Activated gamma-delta T cell treated with Interleukin-2 at 50 U/mL for 16 hours (primary cell): ENCODE results near the gene VIPR2.
"Not testable (repeated sequence)": the region's sequence is repeated elsewhere in the genome, so short reads cannot be mapped to it uniquely, and the experiment has no call there.

Experiments used
- DNase-seq: peaks from one replicate; pipeline ENCODE4 v3.0.0-alpha.2; 2020

Gene VIPR2

DNA sequence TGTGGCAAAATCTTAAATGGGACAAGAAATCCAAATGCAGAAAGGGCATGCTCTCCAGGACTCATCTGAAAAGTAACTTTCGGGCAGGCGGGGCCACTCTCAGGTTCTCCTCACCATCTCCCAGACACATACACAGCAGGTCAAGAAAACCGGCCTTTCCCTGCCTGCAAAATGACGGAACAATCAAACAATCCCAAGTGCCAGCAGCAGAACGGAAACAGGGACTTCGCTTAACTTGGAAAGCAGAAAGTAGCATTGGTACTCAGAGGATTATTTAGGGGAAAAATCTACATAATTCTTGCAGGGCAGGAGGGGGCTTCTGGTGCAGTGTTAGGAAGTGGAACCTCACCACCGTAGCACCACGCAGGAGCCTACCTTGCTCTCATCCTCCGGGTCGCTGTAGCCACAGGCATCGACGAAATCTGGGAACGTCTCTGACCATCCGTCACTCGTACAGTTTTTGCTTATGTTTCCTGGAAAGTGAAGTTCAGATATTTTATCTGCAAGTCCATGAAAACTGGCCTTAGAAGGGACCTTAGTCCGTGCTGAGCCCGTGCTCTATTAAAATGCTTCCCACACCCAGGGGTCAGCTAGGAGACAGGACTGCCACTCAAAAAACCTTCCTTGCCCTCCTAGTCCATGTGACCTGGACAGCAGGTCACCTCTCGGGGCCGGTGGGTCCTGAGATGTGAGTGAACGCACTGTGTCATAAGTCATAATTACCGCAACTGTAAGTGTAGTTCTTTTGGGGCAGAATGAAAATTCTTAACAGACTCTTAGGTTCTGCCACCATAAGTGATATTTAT lies 41.1 kb downstream of the VIPR2 start:
- DNase-seq, result peak; percentile 1

DNA sequence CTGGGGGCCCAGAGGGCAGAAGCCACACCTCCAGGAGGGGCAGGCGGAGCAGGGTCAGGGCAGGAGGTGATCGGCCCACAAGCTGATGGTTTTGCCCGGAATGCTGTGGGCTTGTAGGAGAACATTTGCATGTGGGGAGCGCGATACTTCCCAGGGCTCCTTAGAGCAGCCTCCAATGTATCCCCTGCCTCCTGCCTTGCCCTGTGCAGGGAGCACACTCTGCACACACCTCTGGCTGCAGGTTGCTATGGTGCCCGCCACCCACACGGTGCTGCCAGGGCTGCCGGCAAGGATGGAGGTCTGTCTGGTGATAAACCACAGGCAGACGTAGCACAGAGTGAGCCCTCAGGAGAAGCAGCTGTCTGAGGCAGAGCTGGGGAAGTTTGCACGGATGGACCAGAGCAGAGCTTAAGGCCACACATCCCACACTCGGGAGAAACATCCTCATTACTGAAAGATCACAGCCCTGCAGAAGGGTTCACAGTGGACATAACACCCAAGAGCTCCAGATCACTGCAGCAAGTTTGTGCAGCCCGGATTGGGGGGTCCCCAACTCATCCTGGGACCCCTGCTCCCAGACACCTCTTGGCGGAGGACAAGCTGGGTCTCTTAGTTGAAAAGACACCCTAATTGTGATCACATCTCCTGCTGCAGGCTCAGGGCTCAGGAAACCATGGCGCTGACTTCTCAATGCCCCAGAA lies 41.8 kb downstream of the VIPR2 start:
- DNase-seq, result no peak

DNA sequence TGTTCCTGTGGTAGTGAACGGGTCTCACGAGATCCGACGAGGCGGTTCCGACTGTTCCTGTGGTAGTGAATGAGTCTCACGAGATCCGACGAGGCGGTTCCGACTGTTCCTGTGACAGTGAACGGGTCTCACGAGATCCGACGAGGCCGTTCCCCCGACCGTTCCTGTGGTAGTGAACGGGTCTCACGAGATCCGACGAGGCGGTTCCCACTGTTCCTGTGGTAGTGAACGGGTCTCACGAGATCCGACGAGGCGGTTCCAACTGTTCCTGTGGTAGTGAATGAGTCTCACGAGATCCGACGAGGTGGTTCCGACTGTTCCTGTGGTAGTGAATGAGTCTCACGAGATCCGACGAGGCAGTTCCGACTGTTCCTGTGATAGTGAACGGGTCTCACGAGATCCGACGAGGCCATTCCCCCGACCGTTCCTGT lies 43.0 kb downstream of the VIPR2 start:
- DNase-seq, result not testable (repeated sequence)

DNA sequence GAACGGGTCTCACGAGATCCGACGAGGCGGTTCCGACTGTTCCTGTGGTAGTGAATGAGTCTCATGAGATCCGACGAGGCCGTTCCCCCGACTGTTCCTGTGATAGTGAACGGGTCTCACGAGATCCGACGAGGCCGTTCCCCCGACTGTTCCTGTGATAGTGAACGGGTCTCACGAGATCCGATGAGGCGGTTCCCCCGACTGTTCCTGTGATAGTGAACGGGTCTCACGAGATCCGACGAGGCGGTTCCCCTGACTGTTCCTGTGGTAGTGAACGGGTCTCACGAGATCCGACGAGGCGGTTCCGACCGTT lies 43.6 kb downstream of the VIPR2 start:
- DNase-seq, result not testable (repeated sequence)

DNA sequence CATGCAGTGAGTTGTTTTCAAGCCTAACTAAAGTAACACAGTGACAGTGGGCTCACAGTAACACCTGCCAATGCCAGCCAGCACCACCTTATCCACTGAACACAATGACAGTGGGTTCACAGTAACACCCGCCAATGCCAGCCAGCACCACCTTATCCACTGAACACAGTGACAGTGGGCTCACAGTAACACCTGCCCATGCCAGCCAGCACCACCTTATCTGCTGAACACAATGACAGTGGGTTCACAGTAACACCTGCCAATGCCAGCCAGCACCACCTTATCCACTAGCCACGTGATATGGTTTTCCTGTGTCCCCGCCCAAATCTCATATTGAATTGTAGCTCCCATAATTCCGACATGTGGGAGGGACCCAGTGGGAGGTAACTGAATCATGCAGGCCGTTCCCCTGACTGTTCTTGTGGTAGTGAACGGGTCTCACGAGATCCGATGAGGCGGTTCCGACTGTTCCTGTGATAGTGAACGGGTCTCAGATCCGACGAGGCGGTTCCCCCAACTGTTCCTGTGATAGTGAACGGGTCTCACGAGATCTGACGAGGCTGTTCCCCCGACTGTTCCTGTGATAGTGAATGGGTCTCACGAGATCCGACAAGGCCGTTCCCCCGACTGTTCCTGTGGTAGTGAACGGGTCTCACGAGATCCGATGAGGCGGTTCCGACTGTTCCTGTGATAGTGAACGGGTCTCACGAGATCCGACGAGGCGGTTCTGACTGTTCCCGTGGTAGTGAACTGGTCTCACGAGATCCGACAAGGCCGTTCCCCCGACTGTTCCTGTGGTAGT lies 44.2 kb downstream of the VIPR2 start:
- not testable (repeated sequence) for DNase-seq

DNA sequence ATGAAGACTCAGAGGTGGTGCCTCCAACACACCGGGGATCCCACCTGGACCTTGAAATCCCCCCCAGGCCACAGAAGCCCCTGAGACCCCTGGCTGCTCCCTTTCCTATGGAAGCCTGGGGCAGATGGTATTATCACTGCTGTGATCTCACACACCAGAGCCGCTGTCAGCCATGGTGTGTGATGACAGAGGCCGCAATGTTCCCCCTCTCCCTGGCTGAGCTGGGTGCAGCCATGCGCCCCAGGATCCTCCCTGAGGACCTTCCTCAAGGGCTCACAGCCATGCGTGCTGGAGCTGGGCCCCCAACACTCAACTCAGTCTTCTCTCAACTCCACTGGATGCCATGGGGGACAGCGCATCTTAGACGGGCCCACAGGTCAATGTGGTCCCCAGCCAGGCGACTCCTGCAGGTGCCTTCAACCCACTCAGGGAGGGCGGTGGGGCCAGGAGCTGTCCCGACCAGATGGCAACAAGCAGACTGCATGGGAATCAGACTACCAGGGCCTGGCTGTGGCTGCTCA lies 44.9 kb downstream of the VIPR2 start:
- no peak for DNase-seq

DNA sequence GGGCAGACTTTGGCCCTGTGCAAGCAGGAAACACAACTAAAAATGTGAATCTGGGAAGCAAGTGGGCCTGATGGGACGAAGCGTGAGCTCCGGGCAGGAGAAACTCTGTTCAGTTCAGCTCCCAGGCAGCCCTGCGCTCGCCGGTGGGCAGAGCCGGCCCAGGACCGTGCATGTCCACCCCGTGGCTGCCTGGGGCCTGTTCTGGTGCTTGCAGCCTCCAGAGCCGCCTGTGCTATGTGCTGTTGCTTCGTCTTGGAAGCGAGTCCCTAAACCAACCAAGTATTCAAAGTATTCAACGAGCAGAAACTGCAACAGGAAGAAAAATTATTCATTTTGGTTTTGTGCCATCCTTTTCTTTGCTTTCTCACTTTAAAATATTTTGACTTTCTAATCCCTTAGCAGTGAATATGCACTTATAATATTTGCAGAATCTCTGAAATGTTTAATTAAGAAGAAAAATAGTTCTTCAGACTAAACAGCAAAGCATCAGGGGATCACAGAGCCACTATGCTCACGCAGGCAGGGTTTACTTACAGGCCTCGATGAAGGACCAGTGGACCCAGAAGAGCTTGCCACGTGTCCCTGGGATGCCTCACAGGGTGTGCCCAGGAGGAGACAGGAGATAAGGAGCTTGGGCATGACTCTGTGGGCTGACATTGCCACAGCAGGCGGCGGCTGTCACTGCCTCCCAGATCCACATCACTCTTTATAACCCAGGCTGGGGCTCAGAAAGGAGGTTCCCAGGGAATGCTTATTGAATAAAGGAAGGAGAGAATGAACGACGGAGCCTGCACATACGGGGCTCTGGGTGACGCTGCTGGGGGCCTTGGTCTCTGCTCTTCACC lies 45.6 kb downstream of the VIPR2 start:
- DNase-seq, result no peak

DNA sequence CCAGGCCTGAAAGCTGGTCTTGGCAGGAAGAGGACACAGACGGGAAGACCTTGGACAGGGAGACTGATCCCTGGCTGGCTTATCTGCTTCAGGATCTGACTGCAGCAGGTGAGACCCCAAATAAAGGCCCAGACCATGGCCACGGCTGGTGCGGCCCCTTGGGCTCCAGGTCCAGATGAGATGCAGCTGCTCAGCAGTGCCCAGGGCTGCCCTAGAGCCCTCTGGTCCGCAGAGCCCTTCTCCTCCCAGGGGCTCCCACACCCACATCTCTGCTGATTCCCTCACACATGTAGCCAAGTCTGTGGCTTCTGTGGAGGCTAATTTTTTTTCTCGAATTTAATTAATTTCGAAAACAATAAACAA lies 46.3 kb downstream of the VIPR2 start:
- DNase-seq, result no peak

DNA sequence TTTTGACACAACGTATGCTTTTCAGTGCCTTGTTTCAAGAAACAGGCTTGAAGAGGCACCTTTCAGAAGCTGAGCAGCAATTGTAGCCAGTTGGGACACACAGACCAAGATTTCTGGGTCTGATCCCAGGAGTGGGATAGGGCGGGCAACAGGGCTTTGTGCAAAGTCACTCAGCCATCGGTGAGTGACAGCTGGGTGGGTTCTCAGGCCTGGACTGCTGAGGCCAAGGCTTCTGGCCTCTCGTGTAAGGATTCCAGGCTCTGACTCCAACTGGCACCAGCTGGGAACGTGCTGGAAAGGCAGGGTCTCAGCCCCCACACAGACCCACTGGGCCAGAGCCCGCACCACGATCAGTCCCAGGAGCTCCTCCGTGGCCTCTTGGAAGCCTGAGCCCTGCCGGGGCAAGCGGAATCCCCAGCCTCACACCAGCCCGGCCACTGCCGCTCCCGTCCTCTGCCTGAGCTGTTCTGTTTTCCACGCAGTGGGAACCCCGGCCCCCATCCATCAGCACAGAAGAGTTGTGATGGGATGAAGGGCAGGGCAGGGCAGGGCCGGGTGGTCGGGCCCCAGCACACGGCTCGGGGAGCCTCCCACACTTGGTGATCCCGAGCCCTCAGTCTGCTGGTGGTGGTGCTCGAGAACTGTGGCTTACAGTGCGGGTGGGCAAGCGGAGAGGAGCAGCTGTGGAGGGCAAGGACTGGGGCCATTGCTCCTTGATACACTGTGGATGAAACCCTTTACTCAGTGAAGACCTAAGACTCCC lies 46.8 kb downstream of the VIPR2 start:
- DNase-seq, result no peak

DNA sequence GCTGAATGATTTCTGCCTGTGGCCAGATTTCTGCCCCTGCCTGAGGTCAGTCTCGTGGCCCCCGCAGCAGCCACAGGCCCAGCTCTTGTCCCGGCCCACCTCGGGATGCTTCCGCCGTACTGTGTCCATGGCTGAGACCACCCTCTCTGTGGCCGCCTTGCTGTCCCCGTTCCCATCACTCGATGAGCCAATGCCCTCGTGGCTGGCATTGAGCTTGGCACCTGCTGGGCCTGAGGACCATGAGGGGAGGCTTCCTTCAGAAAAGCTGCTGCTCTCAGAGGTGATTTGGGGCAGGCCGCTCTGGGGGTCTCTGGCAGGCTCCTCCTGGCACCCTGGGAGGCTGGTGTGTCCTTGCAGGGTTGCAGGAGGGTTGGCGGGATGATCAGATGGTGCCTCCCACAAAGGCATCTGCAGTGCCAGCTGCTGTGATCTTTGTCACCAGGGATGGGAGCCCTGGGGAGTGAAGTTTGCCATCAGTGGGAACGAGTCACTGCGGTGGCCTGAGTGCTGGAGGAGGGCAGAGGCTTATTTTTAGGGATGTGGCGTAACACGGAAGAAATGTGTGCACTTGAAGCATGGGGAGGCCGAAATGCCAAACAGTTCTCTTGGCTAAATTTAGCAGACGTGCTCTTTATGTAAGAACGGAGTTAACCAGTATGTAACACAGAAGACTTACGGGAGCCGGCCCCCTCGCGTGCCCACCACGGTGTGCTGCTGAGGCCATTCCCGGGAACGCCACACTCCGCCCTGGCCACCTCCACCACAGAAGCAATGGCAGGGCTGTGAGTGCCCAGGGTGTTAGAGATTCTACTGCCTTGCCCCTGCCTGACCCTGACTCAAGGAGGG lies 47.7 kb downstream of the VIPR2 start:
- no peak for DNase-seq

DNA sequence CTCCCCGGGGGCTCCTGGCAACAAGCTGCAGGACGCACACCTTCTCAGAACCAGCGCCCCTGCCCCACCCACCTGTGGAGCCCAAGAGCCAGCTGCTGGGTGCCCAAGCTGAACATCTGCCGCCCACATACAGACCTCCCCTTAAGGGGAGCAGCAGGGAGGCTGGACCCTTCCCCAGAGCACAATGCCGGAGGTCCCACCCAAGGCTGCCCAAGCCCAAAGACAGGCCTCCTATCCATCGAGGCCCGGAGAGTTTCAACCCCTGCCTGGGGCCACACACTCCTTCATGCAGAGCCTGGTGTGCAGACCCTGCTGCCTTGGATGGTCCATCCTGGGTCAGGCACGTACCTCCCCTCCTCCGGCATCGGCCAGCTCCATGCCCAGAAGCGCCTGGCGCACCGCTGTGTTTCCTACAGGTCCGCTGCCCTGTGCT lies 48.7 kb downstream of the VIPR2 start:
- DNase-seq, result no peak

DNA sequence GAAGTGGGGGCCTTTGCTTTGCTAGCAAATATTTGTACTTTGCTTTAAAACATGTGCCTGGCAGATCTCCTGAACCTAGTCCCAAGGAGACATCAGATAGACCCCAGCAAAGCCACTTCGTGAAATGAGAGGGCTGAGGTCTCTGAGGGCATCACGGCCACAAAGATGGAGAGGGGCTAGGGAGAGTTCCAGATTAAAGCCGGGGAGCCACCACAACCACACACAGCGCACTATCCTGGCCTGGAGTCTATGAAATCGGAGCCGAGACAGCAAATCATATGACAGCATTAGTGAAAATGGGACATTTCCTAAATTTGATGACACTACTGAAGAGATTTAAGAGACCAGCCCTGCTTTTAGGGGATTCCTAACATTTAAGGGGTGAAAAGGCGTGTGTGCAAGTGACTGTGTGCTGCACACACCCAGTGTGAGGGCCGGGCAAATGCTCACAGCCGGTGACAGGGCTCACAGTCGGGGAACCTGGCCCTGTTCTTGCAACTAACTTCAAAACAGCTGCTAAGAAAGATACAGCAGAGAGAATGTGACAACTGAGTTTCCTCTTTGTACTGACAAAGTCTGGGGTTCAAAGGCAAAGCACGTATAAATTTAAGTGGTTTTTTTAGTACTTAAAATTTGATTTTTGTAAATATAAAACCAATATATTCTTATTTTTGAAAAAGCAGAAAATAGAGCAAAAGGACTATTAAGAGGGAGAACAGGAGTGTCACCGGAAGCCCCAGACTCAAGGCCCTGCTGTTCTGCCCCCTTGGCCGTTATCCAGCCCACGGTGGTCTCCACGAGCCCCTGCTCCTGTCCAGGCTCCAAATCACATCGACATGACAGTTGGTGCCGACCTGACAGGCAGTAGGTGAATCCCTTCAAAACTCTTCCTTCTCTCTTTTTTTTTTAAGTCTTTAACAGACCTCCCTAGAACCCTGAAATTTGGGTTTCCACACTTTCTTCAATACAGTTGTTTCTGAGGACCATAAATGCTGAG lies 49.5 kb downstream of the VIPR2 start:
- no peak for DNase-seq

DNA sequence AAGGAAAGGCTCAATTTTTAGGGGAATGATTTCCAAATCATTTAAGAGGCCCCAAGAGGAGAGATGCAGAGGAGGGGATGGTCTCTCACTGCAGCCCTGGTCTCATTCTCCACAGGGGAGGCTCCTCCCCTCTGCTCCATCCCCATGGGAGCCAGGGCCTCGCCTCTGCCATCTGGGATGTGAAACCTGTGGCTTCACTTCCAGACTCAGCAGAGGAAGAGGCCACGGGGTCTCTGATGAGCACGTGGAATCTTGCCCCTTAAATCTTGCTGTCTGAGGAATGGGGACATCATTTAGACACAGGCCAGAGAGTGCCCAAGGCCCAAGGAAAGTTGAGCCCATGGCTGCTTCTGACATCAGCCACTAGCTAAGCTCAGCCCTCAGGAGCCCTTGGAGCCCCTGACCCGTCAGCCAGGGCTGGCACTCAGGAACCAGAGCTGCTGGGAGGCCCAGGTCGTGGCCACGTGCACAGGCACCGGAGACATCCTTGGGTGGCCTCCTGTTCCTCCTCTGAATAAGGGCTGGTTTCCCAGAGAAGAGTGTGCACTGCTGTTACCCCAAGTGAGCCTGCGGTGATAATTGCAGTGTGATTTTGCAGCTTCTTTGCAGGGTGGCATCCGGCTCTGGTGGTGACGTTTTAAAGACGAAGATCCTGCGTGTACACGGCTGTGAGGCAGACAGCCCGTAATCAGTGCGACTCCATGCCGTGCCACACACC lies 50.5 kb downstream of the VIPR2 start:
- DNase-seq, result no peak

DNA sequence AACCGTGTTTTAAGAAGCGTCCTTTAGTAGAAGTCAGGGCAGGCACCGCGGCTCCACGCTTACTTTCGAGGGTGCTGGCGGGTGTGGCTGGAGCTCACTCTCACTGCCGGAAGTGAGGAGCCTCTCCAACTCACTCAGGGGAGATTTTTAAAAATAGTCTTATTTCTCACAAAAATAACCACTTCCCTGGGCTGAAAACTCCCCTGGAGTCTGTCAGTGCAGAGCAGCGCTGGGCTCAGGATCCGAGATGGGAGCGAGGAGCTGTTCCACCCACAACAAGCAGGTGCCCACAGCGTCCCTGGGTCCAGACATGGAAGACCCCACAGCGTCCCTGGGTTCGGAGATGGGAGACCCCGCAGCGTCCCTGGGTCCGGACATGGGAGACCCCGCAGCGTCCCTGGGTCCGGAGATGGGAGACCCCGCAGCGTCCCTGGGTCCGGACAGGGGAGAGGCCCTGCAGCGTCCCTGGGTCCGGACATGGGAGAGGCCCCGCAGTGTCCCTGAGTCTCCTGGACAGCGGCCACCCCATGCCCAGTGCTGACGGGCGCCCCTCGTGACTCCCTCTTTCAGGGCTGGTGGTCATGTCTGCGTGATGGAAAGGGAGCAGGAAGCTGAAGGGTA lies 51.2 kb downstream of the VIPR2 start:
- no peak for DNase-seq

DNA sequence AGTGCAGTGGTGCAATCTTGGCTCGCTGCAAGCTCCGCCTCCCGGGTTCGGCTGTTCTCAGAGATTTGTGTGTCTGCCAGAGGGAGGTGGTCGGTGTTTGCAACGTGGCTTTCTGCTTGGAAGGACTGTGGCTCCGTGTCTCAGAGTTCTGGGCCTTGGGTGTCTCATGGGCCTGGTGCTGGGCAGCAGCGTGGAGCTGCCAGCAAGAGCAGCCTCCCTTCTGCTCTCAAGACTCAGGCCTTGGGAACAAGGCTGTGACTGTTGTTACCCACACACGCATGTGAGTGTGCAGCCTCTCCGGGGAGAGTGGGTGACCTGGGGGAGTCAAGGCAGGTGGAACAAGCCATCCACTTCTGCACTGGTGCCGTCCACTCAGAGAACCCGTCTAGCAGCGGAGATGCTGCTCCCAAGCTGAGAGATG lies 52.0 kb downstream of the VIPR2 start:
- DNase-seq, result no peak

DNA sequence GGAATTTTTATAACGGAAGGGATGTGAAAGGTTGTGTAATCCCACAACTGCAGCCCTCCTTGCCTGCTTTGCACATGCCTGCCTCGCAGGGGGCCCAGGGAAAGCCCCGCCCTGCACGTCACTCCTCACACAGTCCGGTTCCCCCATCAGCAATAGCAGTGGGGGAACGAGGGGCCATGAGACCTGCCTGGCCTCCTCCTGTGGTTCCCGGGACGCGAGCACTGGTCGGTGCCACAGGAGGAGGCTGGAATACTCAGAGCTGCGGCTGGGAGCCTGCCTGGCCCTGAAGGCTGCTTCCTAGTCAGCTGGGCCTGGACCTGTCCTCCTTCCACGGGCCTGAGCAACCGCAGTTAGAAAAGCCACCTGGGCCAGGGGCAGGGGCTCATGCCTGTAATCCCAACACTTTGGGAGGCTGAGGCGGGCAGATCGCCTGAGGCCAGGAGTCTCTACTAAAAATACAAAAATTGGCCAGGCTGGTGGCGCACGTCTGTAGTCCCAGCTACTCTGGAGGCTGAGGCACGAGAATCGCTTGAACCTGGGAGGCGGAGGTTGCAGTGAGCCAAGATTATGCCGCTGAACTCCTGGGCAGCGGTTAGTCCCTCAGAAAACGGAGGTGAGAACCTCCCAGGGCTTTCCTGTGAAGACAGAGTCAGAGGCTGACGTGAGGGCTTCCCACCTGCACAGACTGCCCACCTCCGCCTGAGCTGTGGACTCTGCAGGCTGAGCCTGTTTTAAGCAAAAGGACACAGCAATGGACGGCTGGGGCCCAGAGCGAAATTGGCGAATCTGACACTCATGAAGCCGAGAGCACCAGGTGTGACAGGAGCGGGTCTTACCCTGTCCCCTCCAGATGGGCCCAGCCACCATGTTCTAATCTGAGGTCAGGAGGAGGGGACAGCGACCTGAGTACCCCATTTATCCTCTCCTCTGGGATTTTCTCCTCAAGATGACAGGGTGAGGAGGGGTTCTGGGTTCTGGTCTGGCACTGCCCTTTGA lies 52.9 kb downstream of the VIPR2 start:
- no peak for DNase-seq

DNA sequence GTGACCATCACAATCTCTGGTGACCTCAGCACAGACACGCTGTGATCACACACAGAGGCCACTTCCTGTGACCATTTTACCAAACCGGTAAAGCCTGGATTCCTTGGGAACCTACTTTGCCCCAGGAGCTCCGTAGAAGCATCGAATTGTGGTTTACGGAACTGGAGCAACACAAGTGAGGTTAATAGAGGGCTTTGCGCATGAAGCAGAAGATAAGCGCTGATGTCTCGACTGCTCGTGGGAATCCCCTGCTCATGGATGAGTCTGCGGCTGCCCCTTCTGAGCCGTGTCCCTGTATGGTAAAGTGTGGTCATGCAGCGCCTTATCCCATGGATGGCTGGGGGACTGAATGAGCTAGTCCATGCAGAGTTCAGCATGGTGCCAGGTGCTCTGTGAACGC lies 53.6 kb downstream of the VIPR2 start:
- no peak for DNase-seq
